ENCODE data around the gene SART3.

Gene SART3

DNA sequence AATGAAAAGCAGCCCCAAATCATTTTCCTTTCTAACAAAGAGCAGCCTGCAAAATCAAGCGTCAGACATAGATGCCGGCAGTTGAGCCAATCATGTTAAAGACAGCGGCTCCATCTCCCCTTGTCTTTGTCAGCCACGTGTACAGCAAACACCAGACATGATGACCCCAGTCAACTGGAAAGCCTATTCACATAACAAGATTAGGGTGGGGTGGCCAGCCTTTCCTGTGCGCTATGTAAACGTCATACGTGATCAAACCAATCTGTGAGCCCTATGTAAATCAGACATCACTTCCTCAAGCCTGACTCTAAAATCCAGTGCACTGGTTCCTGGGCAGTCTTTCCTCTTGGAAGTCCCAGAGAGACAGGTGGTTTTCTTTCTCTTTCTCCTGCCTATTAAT, 55.8 kb downstream of the SART3 start:
- H3K4me1 ChIP-seq (ENCODE audit: control insufficient read depth in 1 of 2, insufficient read depth in 1 of 2, low read depth in 1 of 2, low read length in 1 of 2): no peaks in the 10 kb centered on the region
- H3K27me3 ChIP-seq: peaks cover 25% of the 10 kb centered on the region
- peaks cover 10% of the 10 kb centered on the region for H3K9me3 ChIP-seq
- TF ChIP-seq, protein P1, sequence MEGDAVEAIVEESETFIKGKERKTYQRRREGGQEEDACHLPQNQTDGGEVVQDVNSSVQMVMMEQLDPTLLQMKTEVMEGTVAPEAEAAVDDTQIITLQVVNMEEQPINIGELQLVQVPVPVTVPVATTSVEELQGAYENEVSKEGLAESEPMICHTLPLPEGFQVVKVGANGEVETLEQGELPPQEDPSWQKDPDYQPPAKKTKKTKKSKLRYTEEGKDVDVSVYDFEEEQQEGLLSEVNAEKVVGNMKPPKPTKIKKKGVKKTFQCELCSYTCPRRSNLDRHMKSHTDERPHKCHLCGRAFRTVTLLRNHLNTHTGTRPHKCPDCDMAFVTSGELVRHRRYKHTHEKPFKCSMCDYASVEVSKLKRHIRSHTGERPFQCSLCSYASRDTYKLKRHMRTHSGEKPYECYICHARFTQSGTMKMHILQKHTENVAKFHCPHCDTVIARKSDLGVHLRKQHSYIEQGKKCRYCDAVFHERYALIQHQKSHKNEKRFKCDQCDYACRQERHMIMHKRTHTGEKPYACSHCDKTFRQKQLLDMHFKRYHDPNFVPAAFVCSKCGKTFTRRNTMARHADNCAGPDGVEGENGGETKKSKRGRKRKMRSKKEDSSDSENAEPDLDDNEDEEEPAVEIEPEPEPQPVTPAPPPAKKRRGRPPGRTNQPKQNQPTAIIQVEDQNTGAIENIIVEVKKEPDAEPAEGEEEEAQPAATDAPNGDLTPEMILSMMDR (IDR thresholded peaks at IDR 0.05): no peak
- H3K36me3 ChIP-seq: no peaks in the 10 kb centered on the region
- H3K27ac ChIP-seq: no peak overlapping the region
- no peak overlapping the region for H3K4me3 ChIP-seq (ENCODE audit: low read depth in 1 of 2, low read length in 1 of 2)

- Histone ChIP-seq H3K4me1 (ENCODE audit: control insufficient read depth in 1 of 2, insufficient read depth in 1 of 2, low read depth in 1 of 2, low read length in 1 of 2) (no peaks in the 10 kb centered on the region), H3K36me3 (no peaks in the 10 kb centered on the region)
Observed at GRCh38 chr12:108502922-108503321, 58.1 kb downstream of the SART3 start.

DNA sequence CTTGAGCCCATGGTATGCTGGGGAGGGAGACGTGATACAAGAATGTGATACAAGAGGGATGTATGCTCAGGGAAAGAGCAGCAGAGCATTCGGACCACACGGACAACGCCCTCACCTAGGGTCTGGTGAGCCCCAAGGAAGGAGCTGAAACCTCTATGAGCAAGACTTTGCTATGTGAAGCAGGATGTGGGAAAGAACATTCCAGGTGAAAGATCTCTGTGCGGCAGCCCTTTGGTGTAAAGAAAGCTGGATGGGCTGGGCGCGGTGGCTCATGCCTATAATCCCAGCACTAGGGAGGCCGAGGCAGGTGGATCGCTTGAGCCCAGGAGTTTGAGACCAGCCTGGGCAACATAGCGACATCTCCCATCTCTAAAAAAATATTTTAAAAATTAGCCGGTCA, 62.8 kb downstream of the SART3 start:
- TF ChIP-seq, protein P1 (IDR thresholded peaks at IDR 0.05): no peak
- H3K27ac ChIP-seq: no peak overlapping the region
- H3K4me3 ChIP-seq (ENCODE audit: low read depth in 1 of 2, low read length in 1 of 2): no peak overlapping the region
- H3K36me3 ChIP-seq: no peaks in the 10 kb centered on the region
- peaks cover 8% of the 10 kb centered on the region for H3K9me3 ChIP-seq
- H3K27me3 ChIP-seq: peaks cover 34% of the 10 kb centered on the region
- no peaks in the 10 kb centered on the region for H3K4me1 ChIP-seq (ENCODE audit: control insufficient read depth in 1 of 2, insufficient read depth in 1 of 2, low read depth in 1 of 2, low read length in 1 of 2)

More at GRCh38 chr12:108502922-108503321, 58.1 kb downstream of the SART3 start:
- TF ChIP-seq, protein P1 (IDR thresholded peaks at IDR 0.05): no peak
- H3K27ac ChIP-seq: no peak overlapping the region
- H3K4me3 ChIP-seq (ENCODE audit: low read depth in 1 of 2, low read length in 1 of 2): no peak overlapping the region
- peaks cover 10% of the 10 kb centered on the region for H3K9me3 ChIP-seq
- peaks cover 8% of the 10 kb centered on the region for H3K27me3 ChIP-seq

- Histone ChIP-seq H3K9me3 (no peaks in the 10 kb centered on the region), H3K27ac (no peak overlapping the region), H3K4me3 (ENCODE audit: low read depth in 1 of 2, low read length in 1 of 2) (no peak overlapping the region), H3K27me3 (peaks cover 52% of the 10 kb centered on the region), H3K36me3 (no peaks in the 10 kb centered on the region), H3K4me1 (ENCODE audit: control insufficient read depth in 1 of 2, insufficient read depth in 1 of 2, low read depth in 1 of 2, low read length in 1 of 2) (no peaks in the 10 kb centered on the region)
- TF ChIP-seq, protein P1 (IDR thresholded peaks at IDR 0.05): no peak
Observed at GRCh38 chr12:108495823-108496579, 65.0 kb downstream of the SART3 start.

GRCh38 chr12:108495054-108495453, 65.9 kb downstream of the SART3 start:
- Histone ChIP-seq H3K4me3 (ENCODE audit: low read depth in 1 of 2, low read length in 1 of 2) (no peak overlapping the region), H3K27me3 (peaks cover 58% of the 10 kb centered on the region), H3K9me3 (no peaks in the 10 kb centered on the region), H3K27ac (no peak overlapping the region), H3K36me3 (no peaks in the 10 kb centered on the region), H3K4me1 (ENCODE audit: control insufficient read depth in 1 of 2, insufficient read depth in 1 of 2, low read depth in 1 of 2, low read length in 1 of 2) (no peaks in the 10 kb centered on the region)
- TF ChIP-seq, protein P1 (IDR thresholded peaks at IDR 0.05): no peak
